VCaP (cell line): ENCODE results near the gene THAP11.

Source experiments
- H3K27ac ChIP-seq: fragments of 450-650 bp; 2 replicates; pipeline ENCODE4 v1.5.1; 2017
- TF ChIP-seq, protein P1 (sequence below): fragments of 450-650 bp; conservative IDR thresholded peaks from 2 replicates; pipeline ENCODE4 v1.5.1; 2017; ENCODE audit warnings: mild to moderate bottlenecking, moderate library complexity

Gene THAP11

DNA sequence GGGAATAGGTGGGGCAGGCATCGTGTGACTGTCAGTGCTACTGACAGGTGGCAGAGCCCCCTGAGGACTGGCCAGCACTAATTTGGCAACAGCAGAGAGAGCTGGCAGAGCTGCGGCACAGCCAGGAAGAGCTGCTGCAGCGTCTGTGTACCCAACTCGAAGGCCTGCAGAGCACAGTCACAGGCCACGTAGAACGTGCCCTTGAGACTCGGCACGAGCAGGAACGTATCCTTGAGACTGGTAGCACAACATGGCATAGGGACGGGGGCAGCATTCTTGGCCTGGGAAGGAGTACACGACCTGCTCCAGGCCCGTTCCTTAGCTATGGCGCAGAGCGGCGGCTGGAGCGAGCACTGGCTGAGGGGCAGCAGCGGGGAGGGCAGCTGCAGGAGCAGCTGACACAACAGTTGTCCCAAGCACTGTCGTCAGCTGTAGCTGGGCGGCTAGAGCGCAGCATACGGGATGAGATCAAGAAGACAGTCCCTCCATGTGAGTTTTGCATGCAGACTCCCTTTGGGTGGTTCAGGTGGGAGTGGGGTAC lies 39.6 kb downstream of the THAP11 start:
- TF ChIP-seq, protein P1, sequence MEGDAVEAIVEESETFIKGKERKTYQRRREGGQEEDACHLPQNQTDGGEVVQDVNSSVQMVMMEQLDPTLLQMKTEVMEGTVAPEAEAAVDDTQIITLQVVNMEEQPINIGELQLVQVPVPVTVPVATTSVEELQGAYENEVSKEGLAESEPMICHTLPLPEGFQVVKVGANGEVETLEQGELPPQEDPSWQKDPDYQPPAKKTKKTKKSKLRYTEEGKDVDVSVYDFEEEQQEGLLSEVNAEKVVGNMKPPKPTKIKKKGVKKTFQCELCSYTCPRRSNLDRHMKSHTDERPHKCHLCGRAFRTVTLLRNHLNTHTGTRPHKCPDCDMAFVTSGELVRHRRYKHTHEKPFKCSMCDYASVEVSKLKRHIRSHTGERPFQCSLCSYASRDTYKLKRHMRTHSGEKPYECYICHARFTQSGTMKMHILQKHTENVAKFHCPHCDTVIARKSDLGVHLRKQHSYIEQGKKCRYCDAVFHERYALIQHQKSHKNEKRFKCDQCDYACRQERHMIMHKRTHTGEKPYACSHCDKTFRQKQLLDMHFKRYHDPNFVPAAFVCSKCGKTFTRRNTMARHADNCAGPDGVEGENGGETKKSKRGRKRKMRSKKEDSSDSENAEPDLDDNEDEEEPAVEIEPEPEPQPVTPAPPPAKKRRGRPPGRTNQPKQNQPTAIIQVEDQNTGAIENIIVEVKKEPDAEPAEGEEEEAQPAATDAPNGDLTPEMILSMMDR: no peak

DNA sequence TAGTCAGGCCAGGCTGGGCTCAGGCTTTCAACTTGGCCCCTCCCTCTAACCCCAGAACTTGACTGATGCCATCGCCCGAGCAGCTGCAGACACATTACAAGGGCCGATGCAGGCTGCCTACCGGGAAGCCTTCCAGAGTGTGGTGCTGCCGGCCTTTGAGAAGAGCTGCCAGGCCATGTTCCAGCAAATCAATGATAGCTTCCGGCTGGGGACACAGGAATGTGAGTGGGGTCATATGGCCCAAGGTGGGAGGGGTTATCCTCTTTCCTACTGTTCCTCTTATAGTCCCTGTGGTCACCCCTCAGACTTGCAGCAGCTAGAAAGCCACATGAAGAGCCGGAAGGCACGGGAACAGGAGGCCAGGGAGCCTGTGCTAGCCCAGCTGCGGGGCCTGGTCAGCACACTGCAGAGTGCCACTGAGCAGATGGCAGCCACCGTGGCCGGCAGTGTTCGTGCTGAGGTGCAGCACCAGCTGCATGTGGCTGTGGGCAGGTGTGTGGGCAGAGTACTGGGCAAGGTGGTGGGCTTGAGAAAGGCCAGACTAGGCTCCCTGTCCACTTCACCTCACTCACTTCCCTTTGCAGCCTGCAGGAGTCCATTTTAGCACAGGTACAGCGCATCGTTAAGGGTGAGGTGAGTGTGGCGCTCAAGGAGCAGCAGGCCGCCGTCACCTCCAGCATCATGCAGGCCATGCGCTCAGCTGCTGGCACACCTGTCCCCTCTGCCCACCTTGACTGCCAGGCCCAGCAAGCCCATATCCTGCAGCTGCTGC lies 40.4 kb downstream of the THAP11 start:
- TF ChIP-seq, protein P1: no peak
- no peak overlapping the region for H3K27ac ChIP-seq

More for the DNA sequence above, 39.6 kb downstream of the THAP11 start:
- H3K27ac ChIP-seq: no peak overlapping the region

DNA sequence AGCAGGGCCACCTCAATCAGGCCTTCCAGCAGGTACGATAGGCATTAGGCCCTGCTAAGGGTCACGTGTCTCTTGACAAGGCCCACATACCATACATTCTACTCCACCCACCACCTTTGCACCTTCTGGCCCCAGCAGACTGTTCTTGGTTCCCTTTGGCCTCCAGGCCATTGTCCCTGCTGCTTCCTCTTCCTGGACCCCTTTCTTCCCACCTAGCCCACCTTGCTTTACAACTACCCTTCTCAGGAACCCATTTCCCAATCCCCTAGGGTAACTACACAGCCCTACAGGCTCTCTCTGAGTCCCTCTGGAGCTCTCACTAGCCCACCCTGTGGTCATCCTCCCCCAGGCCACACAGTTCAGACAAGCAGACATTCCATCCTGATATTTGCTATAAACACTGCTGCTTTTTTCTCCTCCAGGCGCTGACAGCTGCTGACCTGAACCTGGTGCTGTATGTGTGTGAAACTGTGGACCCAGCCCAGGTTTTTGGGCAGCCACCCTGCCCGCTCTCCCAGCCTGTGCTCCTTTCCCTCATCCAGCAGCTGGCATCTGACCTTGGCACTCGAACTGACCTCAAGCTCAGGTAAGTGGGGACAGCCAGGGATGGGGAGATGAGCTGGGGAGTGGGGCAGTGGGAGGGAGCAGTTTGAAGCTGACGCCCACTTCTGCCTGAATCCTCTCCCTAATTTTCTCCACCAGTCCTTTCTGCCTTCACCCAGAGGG lies 41.2 kb downstream of the THAP11 start:
- H3K27ac ChIP-seq: no peak overlapping the region
- TF ChIP-seq, protein P1: no peak

DNA sequence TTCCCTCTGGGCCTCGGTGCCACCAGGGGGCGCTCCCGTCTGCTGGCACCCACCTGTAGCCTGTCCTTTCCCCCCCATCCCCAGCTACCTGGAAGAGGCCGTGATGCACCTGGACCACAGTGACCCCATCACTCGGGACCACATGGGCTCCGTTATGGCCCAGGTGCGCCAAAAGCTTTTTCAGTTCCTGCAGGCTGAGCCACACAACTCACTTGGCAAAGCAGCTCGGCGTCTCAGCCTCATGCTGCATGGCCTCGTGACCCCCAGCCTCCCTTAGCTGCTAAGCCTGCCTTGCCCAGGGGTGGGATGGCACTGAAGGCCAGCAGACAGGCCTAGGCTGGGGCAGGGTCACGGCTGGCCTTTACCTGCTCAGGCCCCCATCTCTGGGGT lies 41.7 kb downstream of the THAP11 start:
- H3K27ac ChIP-seq: no peak overlapping the region; the same call in 1 of the 2 replicates
- TF ChIP-seq, protein P1: peak; percentile 83

DNA sequence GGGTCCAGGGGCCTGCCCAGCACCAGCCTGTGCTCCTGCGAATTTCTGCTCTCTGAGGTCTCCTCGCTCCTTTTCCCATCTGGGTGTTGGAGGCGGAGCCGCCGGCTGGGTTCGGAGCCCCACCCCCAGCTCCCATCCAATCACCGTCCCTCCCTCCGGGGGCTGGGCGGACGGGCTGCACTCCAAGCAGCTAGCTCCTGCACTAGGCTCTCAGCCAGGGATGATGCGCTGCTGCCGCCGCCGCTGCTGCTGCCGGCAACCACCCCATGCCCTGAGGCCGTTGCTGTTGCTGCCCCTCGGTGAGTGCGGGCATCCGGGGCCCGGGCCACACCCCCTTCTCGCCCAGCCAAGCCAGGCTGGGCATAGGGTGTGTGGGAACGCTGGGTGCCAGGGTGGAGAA lies 42.6 kb downstream of the THAP11 start, which contains the start of gene NRN1L:
TSS of gene NRN1L (plus strand) at position 202 of the 400 bp plus-strand sequence. CDS start at position 221, 19 bp downstream.
- H3K27ac ChIP-seq: no peak within 1 kb of the TSS; the same call in 1 of the 2 replicates
- TF ChIP-seq, protein P1: no peak

DNA sequence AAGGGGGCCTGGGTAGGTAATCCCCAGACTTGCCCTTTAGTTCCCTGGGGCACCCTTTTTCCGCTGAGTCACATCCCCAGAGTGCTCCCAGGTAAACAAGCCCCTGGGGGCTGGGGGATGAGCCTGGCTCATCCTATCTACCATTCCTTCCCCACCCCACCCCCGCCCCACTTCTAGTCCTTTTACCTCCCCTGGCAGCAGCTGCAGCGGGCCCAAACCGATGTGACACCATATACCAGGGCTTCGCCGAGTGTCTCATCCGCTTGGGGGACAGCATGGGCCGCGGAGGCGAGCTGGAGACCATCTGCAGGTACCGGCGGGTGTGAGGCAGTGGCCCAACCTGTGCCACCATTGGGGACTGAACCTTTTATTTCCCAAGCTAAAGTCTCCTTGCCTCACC lies 43.4 kb downstream of the THAP11 start:
- no peak overlapping the region for H3K27ac ChIP-seq
- TF ChIP-seq, protein P1: no peak

DNA sequence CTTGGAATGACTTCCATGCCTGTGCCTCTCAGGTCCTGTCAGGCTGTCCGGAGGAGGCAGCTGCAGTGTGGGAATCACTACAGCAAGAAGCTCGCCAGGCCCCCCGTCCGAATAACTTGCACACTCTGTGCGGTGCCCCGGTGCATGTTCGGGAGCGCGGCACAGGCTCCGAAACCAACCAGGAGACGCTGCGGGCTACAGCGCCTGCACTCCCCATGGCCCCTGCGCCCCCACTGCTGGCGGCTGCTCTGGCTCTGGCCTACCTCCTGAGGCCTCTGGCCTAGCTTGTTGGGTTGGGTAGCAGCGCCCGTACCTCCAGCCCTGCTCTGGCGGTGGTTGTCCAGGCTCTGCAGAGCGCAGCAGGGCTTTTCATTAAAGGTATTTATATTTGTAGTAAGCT lies 43.9 kb downstream of the THAP11 start:
- H3K27ac ChIP-seq: no peak overlapping the region
- TF ChIP-seq, protein P1: no peak
